GM12878 (cell line): ENCODE results near the gene ABTB1.

Source experiments
- CREM ChIP-seq: IDR thresholded peaks from 2 replicates; pipeline ENCODE4 v1.6.1; 2014; ENCODE audit warnings: antibody characterized with exemption, low read depth
- CTCF ChIP-seq, 3 experiments: IDR thresholded peaks in 2 of 3; conservative IDR thresholded peaks in 1 of 3; 2 replicates each; pipeline ENCODE4 v1.5.1; 2011; ENCODE audit warnings: low read depth in 3 of 3, low read length in 3 of 3, mild to moderate bottlenecking in 3 of 3, control low read depth in 2 of 3, moderate library complexity in 2 of 3, inconsistent platforms in 1 of 3, mixed read lengths in 1 of 3; ENCODE audit not compliant: control insufficient read depth in 2 of 3, insufficient read depth in 1 of 3; ENCODE audit errors: extremely low read depth in 1 of 3
- JUND ChIP-seq: IDR thresholded peaks from 2 replicates; pipeline ENCODE4 v1.6.1; 2012; ENCODE audit warnings: low read depth, mild to moderate bottlenecking, low read length, improper control_type of control experiment, moderate library complexity
- PKNOX1 ChIP-seq: fragments of 450-650 bp; IDR thresholded peaks from 2 replicates; pipeline ENCODE4 v1.6.1; 2016; ENCODE audit warnings: mild to moderate bottlenecking
- POLR2A ChIP-seq: IDR thresholded peaks from 2 replicates; pipeline ENCODE4 v1.6.1; 2011; ENCODE audit warnings: low read depth, mild to moderate bottlenecking, low read length
- POLR2AphosphoS5 ChIP-seq: IDR thresholded peaks from 2 replicates; pipeline ENCODE4 v1.6.1; 2011; ENCODE audit warnings: mild to moderate bottlenecking, low read length, inconsistent platforms
- RCOR1 ChIP-seq: conservative IDR thresholded peaks from 2 replicates; pipeline ENCODE4 v1.6.1; 2012; ENCODE audit warnings: low read depth, low read length, improper control_type of control experiment
- SREBF1 ChIP-seq: IDR thresholded peaks from 2 replicates; pipeline ENCODE4 v1.6.1; 2012; ENCODE audit warnings: mild to moderate bottlenecking, low read length
- SUPT20H ChIP-seq: IDR thresholded peaks from 2 replicates; pipeline ENCODE4 v1.6.1; 2011; ENCODE audit warnings: low read depth, mild to moderate bottlenecking, low read length, moderate library complexity, borderline replicate concordance; ENCODE audit not compliant: control insufficient read depth
- ZNF592 ChIP-seq: fragments of 450-650 bp; IDR thresholded peaks from 2 replicates; pipeline ENCODE4 v1.6.1; 2017; ENCODE audit warnings: mild to moderate bottlenecking, moderate library complexity
- ZSCAN29 ChIP-seq: fragments of 450-650 bp; IDR thresholded peaks from 2 replicates; pipeline ENCODE4 v1.6.1; 2017; ENCODE audit warnings: mild to moderate bottlenecking, moderate library complexity

DNA sequence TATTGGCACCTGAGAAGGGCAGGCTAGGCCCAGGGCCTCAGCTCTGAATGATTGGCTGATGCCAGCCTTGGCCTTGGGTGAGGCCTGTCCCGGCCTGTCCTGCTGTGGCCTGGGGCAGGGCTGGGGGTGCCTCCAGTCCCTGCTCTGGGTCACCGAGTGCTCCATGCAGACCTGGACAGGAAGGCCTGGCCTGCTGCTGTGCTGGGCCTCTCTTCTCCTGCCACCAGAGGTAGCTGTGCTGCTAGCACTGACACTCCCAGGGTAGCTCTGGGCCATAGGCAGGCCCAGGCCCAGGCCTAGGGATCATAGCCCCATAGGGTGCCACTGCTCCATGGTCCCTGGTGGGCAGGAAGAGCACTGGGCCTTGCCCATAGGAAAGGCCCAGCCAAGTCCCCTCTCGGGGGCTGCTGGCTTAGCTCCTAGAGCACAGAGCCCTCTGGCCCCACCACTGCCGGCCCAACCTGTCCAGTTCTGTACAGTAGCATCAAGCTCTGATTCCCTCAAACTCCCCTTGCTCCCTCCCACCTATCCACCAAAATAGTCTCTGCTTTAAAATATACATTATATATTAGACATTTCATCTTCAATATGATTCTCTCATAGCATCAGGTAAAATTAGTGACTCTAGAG lies 18.2 kb downstream of the ABTB1 start:
- TF ChIP-seq CTCF (IDR thresholded peaks at IDR 0.05 in 2 of 3, conservative IDR thresholded peaks at IDR 0.05 in 1 of 3; ENCODE audit: control insufficient read depth in 2 of 3, extremely low read depth in 1 of 3, insufficient read depth in 1 of 3, low read depth in 3 of 3, low read length in 3 of 3) (peak in 2 of 3 experiments; percentile 38 to 45; a peak in 3 of 6 replicates), POLR2A (peak; percentile 32; the same call in 1 of the 2 replicates), SREBF1 (no peak), PKNOX1 (no peak), ZSCAN29 (no peak), JUND (no peak), RCOR1 (no peak), SUPT20H (no peak), POLR2AphosphoS5 (no peak), CREM (no peak), ZNF592 (no peak)
